Osteoblast (primary cell): Measurements from ENCODE around the gene RIPOR2. TPM values are rescaled to one million over a fixed set of nuclear protein-coding genes. Genes with fewer than 3 reads are reported as not detected.

Source experiments
- DNase-seq: peaks from one replicate; pipeline ENCODE4 v3.0.0; 2011; ENCODE audit warnings: low spot score, mixed read lengths; ENCODE audit not compliant: insufficient read length; ENCODE audit errors: missing footprints
- H2AFZ ChIP-seq: 2 replicates; pipeline ENCODE4 v1.6.0; 2011; ENCODE audit warnings: mild to moderate bottlenecking, low read length
- H3K27ac ChIP-seq: 2 replicates; pipeline ENCODE4 v1.5.1; 2011; ENCODE audit warnings: mild to moderate bottlenecking, low read depth, low read length, moderate library complexity
- H3K27me3 ChIP-seq: 2 replicates; pipeline ENCODE4 v1.6.0; 2012; ENCODE audit warnings: mild to moderate bottlenecking, control low read depth, inconsistent platforms, low read length, moderate library complexity; ENCODE audit not compliant: insufficient read depth
- H3K36me3 ChIP-seq: 2 replicates; pipeline ENCODE4 v1.5.1; 2011; ENCODE audit warnings: mild to moderate bottlenecking, low read length, control low read depth, moderate library complexity; ENCODE audit not compliant: insufficient read depth
- H3K4me1 ChIP-seq: 2 replicates; pipeline ENCODE4 v1.5.1; 2011; ENCODE audit warnings: mild to moderate bottlenecking, low read length, control low read depth, moderate library complexity; ENCODE audit not compliant: insufficient read depth
- H3K4me2 ChIP-seq: 2 replicates; pipeline ENCODE4 v1.6.0; 2011; ENCODE audit warnings: mild to moderate bottlenecking, low read length; ENCODE audit not compliant: insufficient read depth
- H3K4me3 ChIP-seq: fragments of 200-600 bp; sonication (generic); 3 replicates; pipeline ENCODE4 v1.5.1; 2012; ENCODE audit warnings: mild to moderate bottlenecking, low read length, inconsistent platforms; ENCODE audit not compliant: insufficient read depth
- H3K79me2 ChIP-seq: 2 replicates; pipeline ENCODE4 v1.6.0; 2012; ENCODE audit warnings: mild to moderate bottlenecking, low read length, control low read depth, inconsistent platforms; ENCODE audit not compliant: insufficient read depth
- H3K9me3 ChIP-seq: 2 replicates; pipeline ENCODE4 v1.5.1; 2011; ENCODE audit warnings: low read depth, low read length, control low read depth
- H4K20me1 ChIP-seq: 2 replicates; pipeline ENCODE4 v1.6.0; 2012; ENCODE audit warnings: mild to moderate bottlenecking, low read length, control low read depth; ENCODE audit not compliant: insufficient read depth
- total RNA-seq: library from RNA; depleted of rRNA; stranded (reverse); fragments of >200 nt; gene quantifications from 2 replicates; pipeline ENCODE4 v1.2.3, GENCODE V29; 2012
- TF ChIP-seq, protein P1 (sequence below): IDR thresholded peaks from 2 replicates; pipeline ENCODE4 v1.5.1; 2011; ENCODE audit warnings: mild to moderate bottlenecking, low read depth, low read length, moderate library complexity; ENCODE audit errors: extremely low read depth

The RIPOR2 gene
- total RNA-seq, 1 donor = 1.4 TPM

DNA sequence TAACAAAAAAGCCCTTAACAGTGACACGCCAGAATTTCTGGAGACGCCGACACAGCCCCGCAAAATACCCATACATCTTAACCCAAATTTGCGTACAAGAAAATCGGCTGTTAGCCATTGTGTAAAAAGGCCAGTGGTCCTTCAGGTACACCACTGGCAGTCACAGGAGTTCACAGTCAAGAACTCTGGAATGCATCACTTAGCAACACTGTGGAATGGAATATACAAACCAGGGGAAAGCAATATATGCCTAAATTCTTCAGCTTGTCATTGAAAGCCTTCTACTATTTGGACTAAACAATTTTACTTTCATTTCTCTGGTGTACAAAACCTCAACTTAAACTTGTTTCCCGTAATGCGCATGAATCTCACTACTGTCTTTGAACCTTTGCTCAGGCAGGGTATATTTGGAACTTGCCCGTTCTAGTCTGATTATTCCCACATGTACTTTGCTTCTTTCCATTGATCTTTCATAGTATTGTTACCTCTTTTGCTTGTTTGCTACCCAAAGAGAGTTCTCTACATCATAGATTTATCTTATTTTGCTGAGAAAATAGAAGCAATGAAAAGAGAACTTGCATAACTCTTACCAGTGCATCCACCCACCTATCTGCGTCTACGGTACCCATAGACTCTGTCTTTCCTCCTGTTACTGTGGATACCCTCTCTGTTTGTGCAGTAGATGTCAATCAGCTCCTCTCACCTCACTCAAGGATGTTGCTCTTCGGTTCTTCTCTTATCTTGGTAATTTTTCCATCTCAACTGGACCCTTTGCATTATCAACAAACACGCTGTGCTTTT lies 136.8 kb downstream of the RIPOR2 start, which contains the start of gene ARMH2:
TSS of gene ARMH2 (minus strand) at position 178 of the 801 bp plus-strand sequence. CDS start at position 118, 60 bp downstream.
- no peak for DNase-seq

DNA sequence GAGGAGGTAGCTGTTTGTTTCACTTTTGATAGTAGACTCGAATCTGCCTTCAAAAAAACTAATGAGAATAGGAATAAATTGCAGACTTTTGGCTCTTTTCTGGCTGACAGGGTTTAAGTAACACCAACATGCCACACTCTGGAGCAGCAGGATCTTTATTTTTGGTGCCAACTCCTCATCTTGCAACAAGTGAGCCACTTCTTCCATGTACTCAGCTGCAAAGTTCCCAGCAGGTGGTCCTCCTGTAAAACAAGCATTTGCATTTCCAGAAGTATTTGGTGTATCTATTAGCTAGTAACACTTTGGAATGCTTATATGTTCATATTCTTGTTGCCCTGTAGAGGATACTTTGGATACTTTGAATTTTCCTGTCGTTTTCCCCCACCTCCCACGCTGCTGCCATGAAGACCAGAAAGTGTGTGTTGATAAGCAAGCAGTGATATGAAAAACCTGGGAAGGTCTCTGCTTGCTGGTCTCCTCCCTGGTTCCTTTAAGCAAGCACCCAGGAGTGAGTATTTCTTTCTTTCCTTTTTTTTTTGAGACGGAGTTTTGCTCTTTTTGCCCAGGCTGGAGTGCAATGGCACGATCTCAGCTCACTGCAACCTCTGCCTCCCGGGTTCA lies 138.1 kb downstream of the RIPOR2 start:
- H3K9me3 ChIP-seq = no peaks in the 10 kb centered on the region
- H3K27ac ChIP-seq = no peak overlapping the region
- no peaks in the 10 kb centered on the region for H3K27me3 ChIP-seq
- no peak overlapping the region for H2AFZ ChIP-seq
- H4K20me1 ChIP-seq = no peaks in the 10 kb centered on the region
- H3K79me2 ChIP-seq = no peaks in the 10 kb centered on the region
- no peak for DNase-seq
- H3K4me2 ChIP-seq = no peak overlapping the region
- TF ChIP-seq, protein P1, sequence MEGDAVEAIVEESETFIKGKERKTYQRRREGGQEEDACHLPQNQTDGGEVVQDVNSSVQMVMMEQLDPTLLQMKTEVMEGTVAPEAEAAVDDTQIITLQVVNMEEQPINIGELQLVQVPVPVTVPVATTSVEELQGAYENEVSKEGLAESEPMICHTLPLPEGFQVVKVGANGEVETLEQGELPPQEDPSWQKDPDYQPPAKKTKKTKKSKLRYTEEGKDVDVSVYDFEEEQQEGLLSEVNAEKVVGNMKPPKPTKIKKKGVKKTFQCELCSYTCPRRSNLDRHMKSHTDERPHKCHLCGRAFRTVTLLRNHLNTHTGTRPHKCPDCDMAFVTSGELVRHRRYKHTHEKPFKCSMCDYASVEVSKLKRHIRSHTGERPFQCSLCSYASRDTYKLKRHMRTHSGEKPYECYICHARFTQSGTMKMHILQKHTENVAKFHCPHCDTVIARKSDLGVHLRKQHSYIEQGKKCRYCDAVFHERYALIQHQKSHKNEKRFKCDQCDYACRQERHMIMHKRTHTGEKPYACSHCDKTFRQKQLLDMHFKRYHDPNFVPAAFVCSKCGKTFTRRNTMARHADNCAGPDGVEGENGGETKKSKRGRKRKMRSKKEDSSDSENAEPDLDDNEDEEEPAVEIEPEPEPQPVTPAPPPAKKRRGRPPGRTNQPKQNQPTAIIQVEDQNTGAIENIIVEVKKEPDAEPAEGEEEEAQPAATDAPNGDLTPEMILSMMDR = no peak
- H3K4me3 ChIP-seq = no peak overlapping the region
- no peaks in the 10 kb centered on the region for H3K4me1 ChIP-seq
- no peaks in the 10 kb centered on the region for H3K36me3 ChIP-seq

More for the DNA sequence above, 136.8 kb downstream of the RIPOR2 start, which contains the start of gene ARMH2:
- no peak within 1 kb of the TSS for H3K27ac ChIP-seq
- H3K4me1 ChIP-seq = no peaks in the 10 kb centered on the region
- H3K4me2 ChIP-seq = no peak within 1 kb of the TSS
- no peaks in the 10 kb centered on the region for H4K20me1 ChIP-seq
- H2AFZ ChIP-seq = no peak within 1 kb of the TSS
- no peaks in the 10 kb centered on the region for H3K9me3 ChIP-seq
- TF ChIP-seq, protein P1 = no peak
- no peaks in the 10 kb centered on the region for H3K27me3 ChIP-seq
- no peaks in the 10 kb centered on the region for H3K79me2 ChIP-seq
- no peaks in the 10 kb centered on the region for H3K36me3 ChIP-seq
- no peak within 1 kb of the TSS for H3K4me3 ChIP-seq

DNA sequence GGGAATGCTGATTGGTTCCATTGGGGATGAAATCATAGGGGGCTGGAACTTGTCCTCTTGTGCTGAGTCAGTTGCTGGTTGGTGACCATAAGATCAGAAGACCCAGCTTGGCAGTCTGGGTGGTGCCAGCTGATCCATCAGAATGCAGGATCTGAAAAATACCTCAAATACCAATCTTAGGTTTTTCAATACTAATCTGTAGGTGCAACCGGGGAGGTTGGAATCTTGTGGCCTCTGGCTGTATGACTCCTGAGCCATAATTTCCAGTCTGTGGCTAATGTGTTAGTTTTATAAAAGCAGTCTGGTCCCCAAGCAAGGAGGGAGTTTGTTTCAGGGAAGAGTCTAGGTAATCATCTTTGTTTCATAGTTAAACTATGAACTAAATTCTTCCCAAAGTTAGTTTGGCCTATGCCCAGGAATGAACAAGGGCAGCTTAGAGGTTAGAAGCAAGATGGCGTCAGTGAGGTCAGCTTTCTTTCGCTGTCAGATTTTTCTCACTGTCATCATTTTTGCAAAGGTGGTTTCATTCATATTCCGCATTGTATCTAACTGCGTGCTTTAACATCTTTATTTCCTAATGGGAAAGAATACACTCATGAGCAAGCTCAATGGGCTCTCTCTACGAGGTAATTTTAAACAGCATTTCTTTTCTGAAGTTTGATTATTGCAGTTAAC lies 139.0 kb downstream of the RIPOR2 start:
- Histone ChIP-seq H3K27ac (no peak overlapping the region), H3K4me3 (no peak overlapping the region), H3K9me3 (no peaks in the 10 kb centered on the region), H4K20me1 (no peaks in the 10 kb centered on the region), H2AFZ (no peak overlapping the region), H3K36me3 (no peaks in the 10 kb centered on the region), H3K79me2 (no peaks in the 10 kb centered on the region), H3K4me2 (no peak overlapping the region), H3K27me3 (no peaks in the 10 kb centered on the region), H3K4me1 (no peaks in the 10 kb centered on the region)
- TF ChIP-seq, protein P1 = no peak
- no peak for DNase-seq

DNA sequence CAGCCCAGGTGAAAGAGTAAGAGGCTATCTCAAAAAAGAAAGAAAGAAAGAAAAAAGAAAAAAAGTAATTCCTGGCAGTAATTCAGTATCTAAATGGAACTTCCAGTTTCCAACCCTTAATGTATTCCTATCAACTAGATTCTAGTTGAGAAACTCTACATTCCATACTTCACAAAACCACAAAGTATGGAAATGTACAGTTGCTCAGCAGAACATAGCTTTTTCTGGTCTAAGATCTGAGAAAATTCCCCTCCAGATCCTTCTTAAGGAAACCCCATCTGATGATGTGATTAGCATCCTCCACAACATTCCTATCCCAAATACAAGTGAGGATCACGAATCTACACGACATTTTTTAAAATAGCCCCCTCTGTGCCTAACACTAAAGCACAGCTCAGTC lies 140.7 kb downstream of the RIPOR2 start:
- no peak overlapping the region for H3K4me2 ChIP-seq
- H3K27me3 ChIP-seq = no peaks in the 10 kb centered on the region
- H4K20me1 ChIP-seq = no peaks in the 10 kb centered on the region
- no peak overlapping the region for H3K27ac ChIP-seq
- H3K4me3 ChIP-seq = no peak overlapping the region
- H3K4me1 ChIP-seq = no peaks in the 10 kb centered on the region
- no peaks in the 10 kb centered on the region for H3K36me3 ChIP-seq
- H2AFZ ChIP-seq = no peak overlapping the region
- DNase-seq = no peak
- no peaks in the 10 kb centered on the region for H3K79me2 ChIP-seq
- TF ChIP-seq, protein P1 = no peak
- H3K9me3 ChIP-seq = no peaks in the 10 kb centered on the region
